GM13977 (cell line): Measurements from ENCODE around the gene TMEM229A.
A peak's percentile ranks its signal among the peaks of the same experiment; 100 is the strongest.

Experiments used
- DNase-seq: peaks from one replicate; pipeline ENCODE4 v3.0.0; 2012; ENCODE audit warnings: low spot score
- in situ Hi-C: fragments of 300-500 bp; cut with MboI; formaldehyde crosslinking; loops from one replicate; pipeline ENCODE4 v1.12.0; 2022; ENCODE audit warnings: low sequenced_read_pairs, low pct_unique_long_range_greater_than_20kb, mixed read lengths, inconsistent platforms; ENCODE audit not compliant: unreplicated experiment
- TF ChIP-seq, protein P1 (sequence below): IDR thresholded peaks from 2 replicates; pipeline ENCODE4 v1.5.1; 2012; ENCODE audit warnings: mild to moderate bottlenecking, control low read depth; ENCODE audit not compliant: insufficient read depth; ENCODE audit errors: extremely low read depth, missing control alignments

TMEM229A gene

DNA sequence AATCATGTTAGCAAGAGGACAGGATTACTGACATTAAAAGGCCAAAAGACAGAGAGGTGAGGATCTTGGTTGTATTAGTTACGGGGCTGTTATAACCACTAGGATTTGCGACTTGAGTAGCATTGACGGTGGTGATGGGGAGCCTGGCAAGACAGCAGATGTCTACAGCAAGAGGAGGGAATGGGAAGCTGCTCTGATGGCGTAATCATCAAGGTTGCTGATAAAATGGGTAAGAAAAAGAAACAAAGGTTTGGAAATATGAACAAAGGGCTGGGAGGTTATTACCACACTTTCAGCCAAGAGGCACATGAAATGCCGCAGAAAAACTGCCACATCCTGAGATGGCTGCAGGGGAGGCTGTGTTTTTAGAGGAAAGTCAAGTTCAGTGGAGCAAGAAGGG lies 33.9 kb downstream of the TMEM229A start:
- in situ Hi-C loops = no loop called here
- no peak for DNase-seq
- TF ChIP-seq, protein P1, sequence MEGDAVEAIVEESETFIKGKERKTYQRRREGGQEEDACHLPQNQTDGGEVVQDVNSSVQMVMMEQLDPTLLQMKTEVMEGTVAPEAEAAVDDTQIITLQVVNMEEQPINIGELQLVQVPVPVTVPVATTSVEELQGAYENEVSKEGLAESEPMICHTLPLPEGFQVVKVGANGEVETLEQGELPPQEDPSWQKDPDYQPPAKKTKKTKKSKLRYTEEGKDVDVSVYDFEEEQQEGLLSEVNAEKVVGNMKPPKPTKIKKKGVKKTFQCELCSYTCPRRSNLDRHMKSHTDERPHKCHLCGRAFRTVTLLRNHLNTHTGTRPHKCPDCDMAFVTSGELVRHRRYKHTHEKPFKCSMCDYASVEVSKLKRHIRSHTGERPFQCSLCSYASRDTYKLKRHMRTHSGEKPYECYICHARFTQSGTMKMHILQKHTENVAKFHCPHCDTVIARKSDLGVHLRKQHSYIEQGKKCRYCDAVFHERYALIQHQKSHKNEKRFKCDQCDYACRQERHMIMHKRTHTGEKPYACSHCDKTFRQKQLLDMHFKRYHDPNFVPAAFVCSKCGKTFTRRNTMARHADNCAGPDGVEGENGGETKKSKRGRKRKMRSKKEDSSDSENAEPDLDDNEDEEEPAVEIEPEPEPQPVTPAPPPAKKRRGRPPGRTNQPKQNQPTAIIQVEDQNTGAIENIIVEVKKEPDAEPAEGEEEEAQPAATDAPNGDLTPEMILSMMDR = no peak

DNA sequence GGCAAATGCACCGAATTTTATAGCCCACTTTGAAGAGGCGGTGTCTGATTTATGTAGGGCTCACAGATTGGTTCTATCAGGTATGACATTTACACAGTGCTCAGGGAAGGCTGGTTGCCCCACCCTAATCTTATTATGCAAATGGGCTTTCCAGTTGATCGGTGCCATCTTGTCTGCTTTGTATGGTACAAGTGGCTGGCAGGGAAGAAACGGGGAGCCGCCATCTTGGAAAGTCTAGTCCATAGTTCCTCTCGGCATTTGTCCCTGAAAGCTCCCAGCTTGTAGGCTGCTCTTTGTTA lies 36.6 kb downstream of the TMEM229A start:
- in situ Hi-C loops = no loop called here
- TF ChIP-seq, protein P1 = no peak
- no peak for DNase-seq

DNA sequence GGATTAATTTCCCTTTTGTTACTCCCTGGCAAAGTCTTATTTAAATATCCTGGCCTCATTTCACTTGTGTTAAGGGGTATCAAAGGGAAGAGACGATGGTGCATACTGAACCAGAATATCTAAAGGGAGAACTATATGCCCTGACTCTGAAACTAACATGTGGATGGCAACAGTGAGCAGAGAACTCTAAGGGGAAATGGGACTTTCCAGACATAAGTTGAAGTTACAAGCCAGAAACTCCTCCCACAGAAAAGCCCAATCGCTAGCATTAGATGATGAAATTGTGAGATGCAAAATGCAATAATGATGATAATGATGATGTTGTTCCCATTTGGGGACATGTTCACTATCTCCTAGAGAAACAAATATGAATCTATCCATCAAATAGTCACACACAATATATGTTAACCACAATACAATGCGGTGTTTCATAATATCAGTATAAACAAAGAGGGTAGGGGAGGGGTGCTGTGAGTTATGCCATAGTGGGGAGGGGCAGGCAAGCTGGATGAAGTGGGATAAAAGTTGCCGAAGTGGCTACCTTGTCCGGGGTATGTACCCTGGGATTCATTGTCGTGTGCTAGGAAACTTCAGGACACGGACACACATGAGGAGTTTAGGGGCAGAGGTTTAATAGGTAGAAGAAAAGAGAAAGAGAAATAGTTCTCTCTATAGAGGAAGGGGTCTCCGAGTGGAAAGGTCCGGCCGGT lies 37.1 kb downstream of the TMEM229A start:
- in situ Hi-C loops = no loop called here
- TF ChIP-seq, protein P1 = no peak
- peak; percentile 29 for DNase-seq

DNA sequence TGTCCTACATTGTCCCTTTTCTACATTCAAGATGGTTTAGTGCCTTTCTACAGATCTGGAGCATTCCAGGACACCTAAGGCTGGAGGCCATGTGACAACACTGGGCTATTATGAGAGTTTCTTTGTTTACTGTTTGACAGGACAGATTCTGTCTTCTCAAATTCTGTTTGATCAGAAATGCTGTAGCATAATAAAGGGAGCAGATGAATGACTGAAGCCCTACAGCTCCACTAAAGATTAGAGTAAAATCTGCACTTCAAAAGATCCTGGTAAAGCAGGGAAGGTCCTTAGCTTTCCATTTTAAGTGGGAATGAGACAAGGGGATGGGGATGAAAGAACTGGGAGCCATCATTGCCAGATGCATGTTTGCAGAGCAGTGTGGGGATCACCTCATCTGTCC lies 38.4 kb downstream of the TMEM229A start:
- TF ChIP-seq, protein P1 = no peak
- in situ Hi-C loops = no loop called here
- DNase-seq = no peak

DNA sequence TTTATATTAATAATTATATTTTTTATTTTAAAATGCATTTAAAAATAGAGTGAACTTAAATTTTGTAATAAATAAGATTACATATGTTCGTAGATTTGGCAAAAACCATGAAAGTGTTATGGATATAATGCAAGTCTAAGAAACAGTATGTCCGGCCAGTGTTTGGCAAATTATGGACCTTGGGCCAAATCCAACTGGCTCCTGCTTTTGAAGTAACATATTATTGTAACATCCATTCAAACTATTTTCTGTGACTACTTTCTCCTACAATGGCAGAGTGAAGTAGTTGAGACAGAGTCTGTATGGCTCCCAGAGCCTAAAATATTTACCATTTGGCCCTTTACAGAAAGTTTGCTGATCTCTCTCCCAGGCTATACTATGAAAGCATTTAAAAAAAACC lies 38.9 kb downstream of the TMEM229A start:
- DNase-seq = no peak
- in situ Hi-C loops = no loop called here

DNA sequence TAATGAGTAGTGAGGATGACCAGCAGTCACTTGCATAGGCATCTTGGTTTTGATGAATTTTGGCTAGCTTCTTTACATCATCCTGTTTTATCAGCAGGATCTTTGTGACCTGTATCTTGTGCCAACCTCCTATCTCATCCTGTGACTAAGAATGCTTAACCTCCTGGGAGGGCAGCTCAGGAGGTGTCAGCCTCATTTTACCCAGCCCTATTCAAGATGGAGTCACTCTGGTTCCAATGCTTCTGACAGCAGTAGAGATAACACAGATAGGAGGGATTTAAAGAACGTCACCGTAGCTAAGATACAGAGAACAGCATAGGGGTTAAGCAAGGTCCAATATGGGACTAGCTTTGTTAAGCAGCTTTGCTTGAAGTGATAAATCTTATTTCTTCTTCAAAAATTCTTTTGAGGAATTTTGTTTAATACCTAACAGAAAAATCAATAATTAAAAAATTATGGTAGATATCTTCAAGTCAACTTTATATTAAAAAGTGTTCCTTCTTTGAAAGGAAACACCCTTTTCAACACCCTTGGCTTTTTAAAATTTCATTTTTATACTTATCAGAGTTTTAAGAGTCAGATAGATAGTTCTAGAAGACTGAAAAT lies 39.9 kb downstream of the TMEM229A start:
- TF ChIP-seq, protein P1 = no peak
- no peak for DNase-seq
- in situ Hi-C loops = no loop called here

More for the DNA sequence above, 38.9 kb downstream of the TMEM229A start:
- TF ChIP-seq, protein P1 = no peak
